EL (cell line): Measurements from ENCODE around the gene HYI.

ENCODE experiments used
- DNase-seq: peaks from one replicate; pipeline ENCODE4 v3.0.0-alpha.2; 2016

The HYI gene

DNA sequence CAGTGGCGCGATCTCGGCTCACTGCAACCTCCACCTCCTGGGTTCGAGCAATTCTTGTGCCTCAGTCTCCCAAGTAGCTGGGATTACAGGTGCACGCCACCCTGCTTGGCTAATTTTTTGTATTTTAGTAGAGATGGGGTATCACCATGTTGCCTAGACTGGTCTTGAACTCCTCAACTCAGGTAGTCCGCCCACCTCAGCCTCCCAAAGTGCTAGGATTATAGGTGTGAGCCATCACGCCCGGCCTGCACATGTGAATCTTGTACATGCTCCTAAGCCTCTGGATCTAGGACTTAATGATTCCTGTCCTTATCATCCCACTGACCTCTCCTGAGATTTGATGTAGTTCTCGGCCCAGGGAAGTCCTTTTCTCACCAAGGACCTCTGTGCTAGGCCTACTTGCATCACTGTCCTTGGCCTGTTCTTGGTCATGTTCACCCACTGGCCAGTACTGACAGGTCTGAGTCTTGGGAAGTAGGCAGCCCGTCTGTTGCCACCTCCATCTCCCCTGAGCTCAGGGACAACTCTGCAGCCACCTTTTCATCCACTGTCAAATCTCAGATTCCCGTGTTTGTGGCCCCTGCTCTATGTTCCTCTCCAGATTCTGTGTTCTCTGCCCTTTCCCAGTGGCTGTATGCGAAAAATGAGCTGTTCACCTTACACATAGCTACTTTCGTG, 9.4 kb downstream of the HYI start:
- no peak for DNase-seq

- DNase-seq, result no peak
Observed at GRCh38 chr1:43443197-43443946, 10.4 kb downstream of the HYI start.

DNA sequence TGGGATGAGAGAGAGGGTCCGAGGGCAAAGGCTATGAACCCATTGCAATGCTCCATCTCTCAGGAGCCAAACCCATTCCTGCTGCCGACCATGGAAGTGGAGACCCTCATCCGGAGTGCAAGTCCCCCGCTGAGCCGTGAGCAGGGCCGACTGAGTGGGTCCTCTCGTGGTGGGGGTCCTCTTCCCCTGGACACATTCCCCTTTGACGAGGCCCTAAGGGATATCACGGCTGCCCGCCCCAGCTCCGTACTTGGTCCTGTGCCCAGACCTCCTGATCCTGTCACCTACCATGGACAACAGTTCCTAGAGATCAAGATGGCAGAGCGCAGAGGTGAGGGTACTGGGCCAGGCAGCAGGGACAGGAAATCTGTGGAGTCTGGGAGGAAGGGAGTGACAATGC, 11.0 kb downstream of the HYI start:
- DNase-seq, result no peak

- no peak for DNase-seq
Observed at GRCh38 chr1:43441894-43442637, 11.7 kb downstream of the HYI start.

DNA sequence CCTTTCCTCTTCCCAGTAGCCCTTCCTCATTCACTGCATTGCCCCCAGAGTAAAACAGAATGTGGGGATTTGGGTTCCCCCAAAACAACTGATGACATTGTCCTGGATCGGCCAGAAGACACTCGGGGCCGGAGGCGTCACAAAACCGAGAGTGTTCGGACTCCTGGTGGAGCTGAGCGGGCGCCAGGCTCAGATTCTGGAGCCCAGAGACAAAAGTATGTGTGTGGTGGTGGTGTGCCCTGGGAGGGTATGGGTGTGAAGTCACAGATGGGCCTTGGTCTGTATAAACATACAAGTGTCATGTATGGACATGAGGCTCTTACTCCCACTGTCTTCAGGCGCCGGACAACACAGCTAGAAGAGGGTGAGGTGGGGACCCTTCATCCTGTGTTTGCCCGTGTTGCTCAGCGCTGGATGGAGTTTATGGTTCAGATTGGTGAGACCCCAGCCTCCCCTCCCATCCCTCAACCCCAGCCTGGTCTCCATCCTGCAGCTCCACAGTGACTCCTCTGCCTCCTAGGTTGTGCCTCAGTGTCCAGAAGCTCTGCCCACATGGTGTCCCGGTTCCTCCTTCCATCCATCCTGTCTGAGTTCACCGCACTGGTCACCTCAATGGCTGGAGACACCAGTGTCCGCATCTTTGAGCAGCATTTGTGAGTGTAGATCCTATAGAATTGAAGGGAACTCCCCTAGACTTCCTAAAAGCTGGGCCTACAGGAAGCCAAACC, 12.4 kb downstream of the HYI start:
- DNase-seq, result no peak

DNA sequence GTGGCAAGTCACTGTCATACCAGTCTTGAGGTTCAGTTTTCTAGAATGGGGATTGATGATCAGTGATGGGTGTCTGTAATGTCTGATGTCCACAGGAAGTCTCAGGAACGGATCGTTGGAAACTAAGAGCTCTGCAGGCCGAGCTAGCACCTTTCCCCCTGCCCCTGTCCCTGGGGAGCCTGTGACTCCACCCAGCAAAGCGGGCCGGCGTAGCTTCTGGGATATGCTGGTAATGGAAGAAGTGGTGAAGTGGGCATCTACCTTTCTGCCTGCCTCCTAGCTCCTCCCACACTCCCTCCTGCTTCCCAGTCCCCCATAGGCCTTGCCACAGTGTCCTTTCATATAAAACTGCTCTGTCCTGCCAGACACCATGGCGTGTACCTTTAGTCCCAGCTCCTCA, 13.4 kb downstream of the HYI start:
- no peak for DNase-seq

DNA sequence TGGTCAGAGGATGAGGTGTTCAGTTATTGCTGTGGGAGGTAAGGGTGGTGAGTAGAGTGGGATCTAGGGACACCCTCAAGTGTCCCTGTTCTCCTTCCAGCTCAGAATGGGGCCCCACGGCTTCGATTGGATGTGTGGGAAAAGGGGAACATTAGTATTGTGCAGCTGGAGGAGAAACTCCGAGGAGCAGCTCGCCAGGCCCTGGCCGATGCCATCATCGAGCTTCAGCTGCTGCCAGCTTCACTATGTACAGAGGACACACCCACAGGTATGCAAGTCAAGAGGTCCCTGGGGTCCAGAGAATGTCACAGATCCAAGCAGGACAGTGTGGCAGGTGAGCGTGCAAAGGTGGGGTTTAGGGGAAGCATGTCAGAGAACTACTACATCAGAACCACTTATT, 13.9 kb downstream of the HYI start:
- no peak for DNase-seq

- no peak for DNase-seq
Observed at GRCh38 chr1:43438953-43439581, 14.7 kb downstream of the HYI start.

- no peak for DNase-seq
Observed at GRCh38 chr1:43438576-43438952, 15.2 kb downstream of the HYI start.

DNA sequence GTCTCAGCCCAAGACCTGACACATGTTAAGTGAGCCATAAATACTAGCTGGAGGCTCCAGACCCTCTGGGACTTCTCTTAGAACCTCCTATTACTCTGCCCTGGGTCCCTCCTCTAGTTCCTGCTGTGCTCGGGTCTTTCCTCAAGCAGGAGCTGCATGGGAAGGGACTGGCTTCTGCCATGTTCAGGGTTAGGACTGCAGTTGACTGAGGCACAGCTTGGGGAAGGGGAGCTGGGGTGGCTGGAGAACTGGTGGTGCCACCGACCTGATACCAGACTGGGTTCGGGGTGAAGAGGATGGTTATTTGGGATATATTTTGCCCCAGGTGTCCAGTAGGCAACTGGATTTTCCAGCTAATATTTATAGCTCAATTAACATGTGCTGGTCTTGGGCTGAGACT, 15.7 kb downstream of the HYI start:
- DNase-seq, result no peak

GRCh38 chr1:43437031-43437973, 16.4 kb downstream of the HYI start:
- DNase-seq, result no peak

DNA sequence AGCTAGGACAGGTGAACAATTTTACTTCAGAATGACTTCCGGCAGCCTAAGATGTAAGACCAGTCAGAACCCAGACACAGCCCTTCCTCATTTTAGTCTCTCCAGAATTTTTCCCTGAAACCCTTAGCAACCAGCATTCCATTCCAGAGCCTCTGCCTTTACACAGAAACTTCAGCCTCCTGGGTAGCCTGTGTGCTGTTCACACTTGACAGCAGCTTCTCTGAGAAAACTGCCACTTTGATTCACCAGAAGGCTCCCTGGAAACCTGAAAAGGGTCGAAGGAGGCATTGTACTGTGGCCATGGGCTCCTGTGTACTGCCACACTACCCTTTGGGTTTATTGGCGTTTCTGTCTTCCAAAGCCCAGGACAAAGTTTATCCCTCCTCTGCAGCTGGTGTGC, 17.4 kb downstream of the HYI start:
- no peak for DNase-seq

- no peak for DNase-seq
Observed at GRCh38 chr1:43435146-43436145, 18.3 kb downstream of the HYI start.

- no peak for DNase-seq
Observed at GRCh38 chr1:43434256-43434655, 19.5 kb downstream of the HYI start.

DNA sequence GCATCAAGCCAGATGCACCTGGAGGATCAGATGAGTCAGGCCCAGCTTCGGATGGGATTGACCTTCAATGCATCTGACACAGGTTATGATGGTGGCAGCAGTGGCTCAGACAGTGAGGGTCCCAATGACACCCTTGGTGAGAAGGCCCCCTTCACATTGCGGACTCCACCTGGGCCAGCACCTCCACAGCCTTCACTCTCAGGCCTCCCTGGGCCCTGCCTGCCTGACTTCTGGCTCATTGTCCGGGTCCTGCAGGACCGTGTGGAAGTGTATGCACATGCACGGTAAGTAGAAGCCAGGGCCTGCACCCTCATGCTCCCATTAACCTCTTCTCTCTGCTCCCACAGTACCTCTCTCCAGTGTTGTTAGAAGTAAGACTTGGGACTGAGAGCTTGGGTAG, 20.8 kb downstream of the HYI start:
- no peak for DNase-seq

DNA sequence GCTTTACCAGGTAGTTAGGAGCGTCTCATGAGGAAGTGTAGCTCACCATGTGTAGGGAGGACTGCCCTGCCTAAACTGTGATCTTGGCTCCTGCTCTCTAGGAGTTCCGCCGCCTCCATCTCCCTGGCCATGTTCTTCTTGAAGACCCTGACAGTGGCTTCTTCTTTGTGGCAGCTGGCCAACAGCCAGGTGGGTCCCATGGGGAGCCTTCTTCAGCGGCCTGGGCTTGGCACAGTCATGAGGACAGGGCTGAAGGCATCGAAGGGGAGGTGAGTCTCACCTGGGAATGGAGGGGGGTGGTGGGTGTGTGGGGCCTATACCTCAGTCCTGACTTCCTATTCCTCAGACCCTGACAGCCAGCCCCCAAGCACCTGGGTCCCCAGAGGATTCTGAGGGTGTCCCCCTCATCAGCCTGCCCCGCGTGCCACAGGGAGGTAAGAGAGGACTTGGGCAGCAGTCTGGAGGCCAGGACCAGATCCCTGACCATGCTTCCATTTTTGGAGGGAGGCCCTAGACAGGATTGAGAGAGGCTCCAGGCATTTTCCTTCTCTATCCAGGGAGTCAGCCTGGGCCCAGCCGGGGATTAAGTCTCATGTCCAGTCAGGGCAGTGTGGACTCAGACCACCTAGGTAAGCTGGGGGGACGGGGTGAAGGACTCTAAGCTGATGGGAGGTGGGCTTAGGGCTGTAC, 21.4 kb downstream of the HYI start:
- no peak for DNase-seq

DNA sequence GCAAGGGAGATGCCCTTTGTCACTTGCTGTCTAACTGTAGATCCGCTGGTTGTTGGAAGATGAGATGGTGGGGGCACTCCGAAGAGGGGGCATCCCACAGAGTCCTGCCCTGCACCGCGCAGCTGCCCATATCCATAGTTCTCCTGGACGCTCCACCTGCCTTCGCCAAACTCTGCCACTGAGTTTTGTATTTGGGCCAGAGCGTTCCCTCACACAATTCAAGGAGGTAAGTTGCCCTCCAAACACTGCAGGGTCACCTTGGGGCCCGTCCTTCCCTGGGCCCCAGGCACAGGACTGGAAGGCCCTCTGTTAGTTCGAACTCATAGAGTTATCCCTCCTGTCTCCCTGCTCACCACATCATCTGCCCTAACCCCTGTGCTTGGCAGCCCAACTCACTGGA, 22.1 kb downstream of the HYI start:
- no peak for DNase-seq

- no peak for DNase-seq
Observed at GRCh38 chr1:43430831-43431230, 22.9 kb downstream of the HYI start.

GRCh38 chr1:43427941-43428340, 25.8 kb downstream of the HYI start:
- no peak for DNase-seq

GRCh38 chr1:43427524-43427923, 26.2 kb downstream of the HYI start:
- DNase-seq, result no peak
